GM12891 (cell line): ENCODE measurements around the gene FHIP1B.

Source experiments
- PAX5 ChIP-seq: IDR thresholded peaks from 2 replicates; pipeline ENCODE4 v1.6.1; 2011; ENCODE audit warnings: low read length, moderate library complexity, mild to moderate bottlenecking; ENCODE audit not compliant: insufficient read depth, severe bottlenecking
- POLR2A ChIP-seq: IDR thresholded peaks from 2 replicates; pipeline ENCODE4 v1.6.1; 2011; ENCODE audit warnings: low read depth, low read length, control low read depth
- POLR2AphosphoS5 ChIP-seq: IDR thresholded peaks from 2 replicates; pipeline ENCODE4 v1.6.1; 2011; ENCODE audit warnings: low read depth, low read length, control low read depth
- SPI1 ChIP-seq: IDR thresholded peaks from 2 replicates; pipeline ENCODE4 v1.6.1; 2011; ENCODE audit warnings: low read depth, low read length, control low read depth
- TAF1 ChIP-seq: IDR thresholded peaks from 2 replicates; pipeline ENCODE4 v1.6.1; 2011; ENCODE audit warnings: low read depth, low read length, control low read depth

- TF ChIP-seq POLR2A = no peak
- TF ChIP-seq POLR2AphosphoS5 = no peak
- TF ChIP-seq TAF1 = no peak
- no peak for TF ChIP-seq PAX5
- TF ChIP-seq SPI1 = no peak
Measured at GRCh38 chr11:6205366-6205765, 29.1 kb downstream of the FHIP1B start, which contains the start of gene C11orf42.
